Activated CD8-positive, alpha-beta T cell treated with anti-CD3 and anti-CD28 coated beads for 36 hours (primary cell): ENCODE measurements around the gene UBIAD1. TPM values are rescaled to one million over a fixed set of nuclear protein-coding genes. Genes with fewer than 3 reads are reported as not detected.

Source experiments
- ATAC-seq: fragments of 200-7000 bp; cut with Tn5 transposase; one replicate; pipeline ENCODE4 v1.10.0; 2021; ENCODE audit warnings: mild to moderate bottlenecking, moderate library complexity
- CTCF ChIA-PET: fragments of 350-600 bp; sonication (Branson Sonifier 250); formaldehyde crosslinking; loops from one replicate; lab custom pipeline; 2021; ENCODE audit warnings: antibody characterized with exemption; lab: Charles Lee
- POLR2A ChIA-PET: fragments of 350-600 bp; sonication (Branson Sonifier 250); formaldehyde crosslinking; loops from one replicate; lab custom pipeline; 2021; ENCODE audit warnings: antibody characterized with exemption; lab: Charles Lee
- DNase-seq: peaks from one replicate; pipeline ENCODE4 v3.0.0-alpha.2; 2020
- H3K27ac Mint-ChIP-seq: one replicate; pipeline ENCODE4 v1.8.0; 2021; ENCODE audit warnings: mild to moderate bottlenecking, mixed read lengths
- H3K27me3 Mint-ChIP-seq: one replicate; pipeline ENCODE4 v1.8.0; 2021; ENCODE audit warnings: mixed read lengths
- H3K36me3 Mint-ChIP-seq: one replicate; pipeline ENCODE4 v1.8.0; 2021; ENCODE audit warnings: low read depth, mixed read lengths
- H3K4me1 Mint-ChIP-seq: one replicate; pipeline ENCODE4 v1.8.0; 2021; ENCODE audit warnings: low read depth, mixed read lengths
- H3K4me3 Mint-ChIP-seq: one replicate; pipeline ENCODE4 v1.8.0; 2021; ENCODE audit warnings: mild to moderate bottlenecking, moderate library complexity, mixed read lengths
- H3K9me3 Mint-ChIP-seq: one replicate; pipeline ENCODE4 v1.8.0; 2021; ENCODE audit warnings: mixed read lengths
- CTCF ChIP-seq: fragments of 200-600 bp; IDR thresholded peaks from one replicate; pipeline ENCODE4 v1.8.0; 2022; ENCODE audit warnings: antibody characterized with exemption, mild to moderate bottlenecking
- intact Hi-C: fragments of 100-400 bp; cut with micrococcal nuclease; formaldehyde crosslinking; loops from one replicate; pipeline ENCODE4 v1.10.0; 2022
- total RNA-seq, 2 experiments: library from RNA; stranded (reverse); gene quantifications; one replicate each; pipeline ENCODE4 v1.2.3, GENCODE V29; 2021

UBIAD1 gene
- total RNA-seq, 2 experiments from 2014 or later, result 24.0 to 26.2 TPM

- Mint-ChIP-seq H3K4me1 (peaks cover 76% of the 10 kb centered on the region), H3K9me3 (no peaks in the 10 kb centered on the region), H3K4me3 (no peak overlapping the region), H3K27me3 (no peaks in the 10 kb centered on the region), H3K36me3 (peaks cover 75% of the 10 kb centered on the region), H3K27ac (peak overlapping the region; percentile 89)
- CTCF ChIA-PET, result interaction anchor here (1.1 to 2.8 kb wide), 2 partner anchors 36 to 242 kb away, joined by 3 to 9 read pairs; no protein-coding TSS in a partner anchor
- POLR2A ChIA-PET, result interaction anchor here (0.6 to 1.8 kb wide), 2 partner anchors 40 to 629 kb away, joined by 3 to 6 read pairs; no protein-coding TSS in a partner anchor
- ATAC-seq, result no peak
- intact Hi-C loops, result no loop called here
- DNase-seq, result no peak
- no peak for TF ChIP-seq CTCF
Observed at GRCh38 chr1:11279152-11279551, 6.2 kb downstream of the UBIAD1 start.

- POLR2A ChIA-PET, result interaction anchor here (0.6 to 1.8 kb wide), 3 partner anchors 17 to 628 kb away, joined by 3 to 6 read pairs (median 3); no protein-coding TSS in a partner anchor
- no peak for ATAC-seq
Observed at GRCh38 chr1:11279630-11280029, 6.6 kb downstream of the UBIAD1 start.

GRCh38 chr1:11280719-11281376, 7.8 kb downstream of the UBIAD1 start:
- POLR2A ChIA-PET, result interaction anchor here (0.8 to 1.7 kb wide), 5 partner anchors 10 to 182 kb away, joined by 3 to 5 read pairs (median 3); partner anchors contain the start of genes EXOSC10 and MTOR
- TF ChIP-seq CTCF, result no peak
- Mint-ChIP-seq H3K9me3 (no peaks in the 10 kb centered on the region), H3K4me3 (peak overlapping the region; percentile 31), H3K4me1 (peaks cover 81% of the 10 kb centered on the region), H3K27ac (peak overlapping the region; percentile 89), H3K36me3 (peaks cover 75% of the 10 kb centered on the region), H3K27me3 (no peaks in the 10 kb centered on the region)
- DNase-seq (peak; percentile 49), ATAC-seq (peak; percentile 73)
- intact Hi-C loops, result no loop called here
- CTCF ChIA-PET, result interaction anchor here (0.8 to 2.8 kb wide), 6 partner anchors 14 to 370 kb away, joined by 3 to 9 read pairs (median 3); no protein-coding TSS in a partner anchor

More at GRCh38 chr1:11279630-11280029, 6.6 kb downstream of the UBIAD1 start:
- Mint-ChIP-seq H3K4me1 (peaks cover 78% of the 10 kb centered on the region), H3K4me3 (no peak overlapping the region), H3K27me3 (no peaks in the 10 kb centered on the region), H3K36me3 (peaks cover 75% of the 10 kb centered on the region), H3K27ac (peak overlapping the region; percentile 89), H3K9me3 (no peaks in the 10 kb centered on the region)
- intact Hi-C loops, result no loop called here
- TF ChIP-seq CTCF, result no peak
- DNase-seq, result no peak
- CTCF ChIA-PET, result interaction anchor here (1.1 to 2.8 kb wide), 2 partner anchors 35 to 243 kb away, joined by 3 to 9 read pairs; no protein-coding TSS in a partner anchor

GRCh38 chr1:11281518-11282331, 8.7 kb downstream of the UBIAD1 start:
- DNase-seq (no peak), ATAC-seq (no peak)
- POLR2A ChIA-PET, result interaction anchor here (1.1 to 1.7 kb wide), 3 partner anchors 9 to 20 kb away, joined by 4 to 5 read pairs (median 4); partner anchors contain the start of genes MTOR and UBIAD1
- peaks cover 80% of the 10 kb centered on the region for H3K4me1 Mint-ChIP-seq
- TF ChIP-seq CTCF, result no peak
- intact Hi-C loops, result no loop called here
- H3K27me3 Mint-ChIP-seq, result no peaks in the 10 kb centered on the region
- peak overlapping the region; percentile 89 for H3K27ac Mint-ChIP-seq
- no peaks in the 10 kb centered on the region for H3K9me3 Mint-ChIP-seq
- H3K36me3 Mint-ChIP-seq, result peaks cover 76% of the 10 kb centered on the region
- CTCF ChIA-PET, result interaction anchor here (1.0 to 2.8 kb wide), 5 partner anchors 13 to 369 kb away, joined by 3 to 9 read pairs (median 4); no protein-coding TSS in a partner anchor
- H3K4me3 Mint-ChIP-seq, result peak overlapping the region; percentile 31
